Measurements from ENCODE around the gene MAP2K5.

The MAP2K5 gene

DNA sequence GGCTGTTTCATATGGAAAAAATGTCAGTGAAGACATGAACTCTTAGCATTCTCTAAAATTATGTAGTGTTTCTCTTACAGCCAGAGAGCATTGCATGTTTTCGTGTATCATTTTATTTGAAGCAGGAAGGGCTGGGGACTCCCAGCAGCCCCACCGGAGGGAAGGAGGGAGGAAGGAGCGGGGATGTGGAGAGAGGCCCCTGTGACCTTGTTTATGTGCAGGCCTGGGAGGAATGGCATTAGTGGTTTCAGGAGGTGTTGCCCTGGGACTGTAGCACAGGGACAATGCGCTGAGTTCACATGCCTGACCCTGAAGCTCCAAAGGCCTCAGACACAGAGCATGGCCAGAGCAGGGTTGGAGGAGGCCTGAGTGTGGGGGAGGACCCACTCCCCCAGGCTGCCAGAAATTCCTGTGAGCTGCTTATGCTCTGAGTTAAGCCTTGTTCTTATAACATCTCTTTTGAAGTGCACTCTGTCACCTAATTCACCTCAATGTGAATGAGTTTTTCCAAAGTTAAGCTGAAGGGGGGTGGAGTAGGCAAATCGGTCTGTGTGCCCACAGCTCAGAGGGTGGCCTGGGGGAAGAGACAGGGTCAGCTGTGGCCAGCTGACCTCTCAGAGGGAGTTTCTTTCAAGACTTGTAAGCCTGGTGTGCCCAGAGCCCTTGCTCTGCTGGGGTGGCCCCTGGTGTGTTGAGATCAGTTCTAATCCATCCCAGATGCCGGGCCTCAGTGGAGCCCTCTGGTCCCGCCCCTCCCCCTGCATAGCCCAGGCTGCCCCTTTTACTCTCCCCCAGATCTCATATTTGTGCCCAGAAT is 301.3 kb downstream of the MAP2K5 start:
- no peaks in the 10 kb centered on the region for H3K36me3 ChIP-seq (ENCODE audit: control insufficient read depth in 1 of 2, insufficient read depth in 2 of 2, low read length in 2 of 2)
- H3K27ac ChIP-seq (ENCODE audit: low read depth, low read length): no peak overlapping the region
- H3K4me1 ChIP-seq (ENCODE audit: control insufficient read depth in 1 of 2, insufficient read depth in 2 of 2, low read length in 2 of 2): peaks cover 13 to 14% of the 10 kb centered on the region in 2 donors

DNA sequence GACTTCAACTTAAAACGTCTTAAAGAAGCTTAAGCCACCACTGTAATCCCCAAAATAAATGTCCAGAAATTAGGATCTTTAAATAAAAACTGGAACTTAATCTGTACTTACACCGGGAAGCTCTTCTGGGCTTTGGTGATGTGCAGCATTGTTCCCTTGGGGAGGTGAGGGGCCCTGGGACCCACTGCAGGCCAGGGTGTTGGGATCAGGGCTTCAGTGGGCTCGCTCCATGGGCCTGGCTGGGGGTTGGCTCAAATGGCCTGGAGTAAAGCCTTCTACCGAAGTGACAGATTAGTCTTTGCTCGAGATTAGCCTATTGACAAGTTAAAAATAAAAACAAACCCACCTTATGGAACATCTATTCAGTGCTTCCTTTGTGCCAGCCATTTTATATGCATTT is 303.5 kb downstream of the MAP2K5 start:
- Histone ChIP-seq H3K27ac (ENCODE audit: low read depth, low read length) (no peak overlapping the region), H3K36me3 (ENCODE audit: control insufficient read depth in 1 of 2, insufficient read depth in 2 of 2, low read length in 2 of 2) (no peaks in the 10 kb centered on the region), H3K4me3 (ENCODE audit: low read depth in 1 of 2, low read length in 2 of 2) (no peak overlapping the region), H3K4me1 (ENCODE audit: control insufficient read depth in 1 of 2, insufficient read depth in 2 of 2, low read length in 2 of 2) (peaks cover 7% of the 10 kb centered on the region in 2 donors), H3K9ac (ENCODE audit: low read depth in 1 of 2, low read length in 2 of 2) (no peak overlapping the region), H3K9me3 (ENCODE audit: control insufficient read depth in 1 of 2, low read length in 2 of 2) (peaks cover 0 to 4% of the 10 kb centered on the region in 2 donors), H3K27me3 (ENCODE audit: control insufficient read depth in 1 of 2, insufficient read depth in 2 of 2, low read length in 2 of 2) (no peaks in the 10 kb centered on the region)

More for the DNA sequence above, 301.3 kb downstream of the MAP2K5 start:
- Histone ChIP-seq H3K27me3 (ENCODE audit: control insufficient read depth in 1 of 2, insufficient read depth in 2 of 2, low read length in 2 of 2) (no peaks in the 10 kb centered on the region), H3K9ac (ENCODE audit: low read depth in 1 of 2, low read length in 2 of 2) (no peak overlapping the region), H3K4me3 (ENCODE audit: low read depth in 1 of 2, low read length in 2 of 2) (no peak overlapping the region), H3K9me3 (ENCODE audit: control insufficient read depth in 1 of 2, low read length in 2 of 2) (no peaks in the 10 kb centered on the region)

DNA sequence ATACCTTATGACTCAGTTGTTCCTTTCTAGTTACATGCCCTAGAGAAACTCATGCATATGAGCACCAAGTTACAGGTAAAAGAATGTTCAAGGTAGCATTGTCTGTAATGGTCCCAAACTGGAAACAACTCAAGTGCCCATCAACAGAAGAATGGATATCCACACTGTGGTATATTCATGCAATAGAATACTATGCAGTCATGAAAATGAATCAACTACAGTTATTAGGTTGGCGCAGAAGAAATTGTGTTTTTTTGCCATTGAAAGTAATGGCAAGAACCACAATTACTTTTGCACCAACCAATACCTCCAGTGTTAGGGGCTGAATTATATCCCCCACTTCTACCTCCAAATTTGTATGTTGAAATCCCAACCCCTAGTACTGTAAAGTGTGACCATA is 307.0 kb downstream of the MAP2K5 start:
- Histone ChIP-seq H3K4me3 (ENCODE audit: low read depth in 1 of 2, low read length in 2 of 2) (no peak overlapping the region), H3K36me3 (ENCODE audit: control insufficient read depth in 1 of 2, insufficient read depth in 2 of 2, low read length in 2 of 2) (no peaks in the 10 kb centered on the region), H3K27ac (ENCODE audit: low read depth, low read length) (no peak overlapping the region), H3K9me3 (ENCODE audit: control insufficient read depth in 1 of 2, low read length in 2 of 2) (peaks cover 0 to 4% of the 10 kb centered on the region in 2 donors), H3K9ac (ENCODE audit: low read depth in 1 of 2, low read length in 2 of 2) (no peak overlapping the region), H3K4me1 (ENCODE audit: control insufficient read depth in 1 of 2, insufficient read depth in 2 of 2, low read length in 2 of 2) (peaks cover 3% of the 10 kb centered on the region in 2 donors), H3K27me3 (ENCODE audit: control insufficient read depth in 1 of 2, insufficient read depth in 2 of 2, low read length in 2 of 2) (no peaks in the 10 kb centered on the region)

- H3K9ac ChIP-seq (ENCODE audit: low read depth in 1 of 2, low read length in 2 of 2): no peak overlapping the region
- H3K4me1 ChIP-seq (ENCODE audit: control insufficient read depth in 1 of 2, insufficient read depth in 2 of 2, low read length in 2 of 2): peaks cover 3 to 4% of the 10 kb centered on the region in 2 donors
- H3K27me3 ChIP-seq (ENCODE audit: control insufficient read depth in 1 of 2, insufficient read depth in 2 of 2, low read length in 2 of 2): no peaks in the 10 kb centered on the region
- no peak overlapping the region for H3K4me3 ChIP-seq (ENCODE audit: low read depth in 1 of 2, low read length in 2 of 2)
- peaks cover 0 to 4% of the 10 kb centered on the region in 2 donors for H3K9me3 ChIP-seq (ENCODE audit: control insufficient read depth in 1 of 2, low read length in 2 of 2)
- H3K27ac ChIP-seq (ENCODE audit: low read depth, low read length): no peak overlapping the region
- no peaks in the 10 kb centered on the region for H3K36me3 ChIP-seq (ENCODE audit: control insufficient read depth in 1 of 2, insufficient read depth in 2 of 2, low read length in 2 of 2)
Observed at GRCh38 chr15:67850336-67850735, 307.8 kb downstream of the MAP2K5 start.

DNA sequence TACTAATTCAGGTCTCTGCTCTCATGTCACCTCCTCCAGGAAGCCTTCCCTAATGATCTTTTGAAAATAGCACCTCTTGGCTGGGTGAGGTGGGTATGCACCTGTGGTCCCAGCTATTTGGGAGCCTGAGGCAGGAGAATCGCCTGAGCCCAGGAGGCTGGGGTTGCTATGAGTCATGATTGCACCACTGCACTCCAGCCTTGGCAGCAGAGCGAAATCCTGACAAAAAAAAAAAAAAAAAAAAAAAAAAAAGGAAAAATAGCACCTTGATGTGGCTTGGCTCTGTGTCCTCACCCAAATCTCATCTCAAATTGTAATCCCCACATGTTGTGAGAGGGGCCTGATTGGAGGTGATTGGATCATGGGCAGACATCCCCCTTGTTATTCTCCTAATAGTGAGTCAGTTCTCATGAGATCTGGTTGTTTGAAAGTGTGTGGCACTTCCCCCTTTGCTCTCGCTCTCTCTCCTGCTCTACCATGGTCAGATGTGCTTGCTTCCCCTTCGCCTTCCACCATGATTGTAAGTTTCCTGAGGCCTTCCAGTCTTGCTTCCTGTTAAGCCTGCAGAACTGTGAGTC is 308.6 kb downstream of the MAP2K5 start:
- H3K27ac ChIP-seq (ENCODE audit: low read depth, low read length): no peak overlapping the region
- H3K36me3 ChIP-seq (ENCODE audit: control insufficient read depth in 1 of 2, insufficient read depth in 2 of 2, low read length in 2 of 2): no peaks in the 10 kb centered on the region
- H3K9ac ChIP-seq (ENCODE audit: low read depth in 1 of 2, low read length in 2 of 2): no peak overlapping the region

DNA sequence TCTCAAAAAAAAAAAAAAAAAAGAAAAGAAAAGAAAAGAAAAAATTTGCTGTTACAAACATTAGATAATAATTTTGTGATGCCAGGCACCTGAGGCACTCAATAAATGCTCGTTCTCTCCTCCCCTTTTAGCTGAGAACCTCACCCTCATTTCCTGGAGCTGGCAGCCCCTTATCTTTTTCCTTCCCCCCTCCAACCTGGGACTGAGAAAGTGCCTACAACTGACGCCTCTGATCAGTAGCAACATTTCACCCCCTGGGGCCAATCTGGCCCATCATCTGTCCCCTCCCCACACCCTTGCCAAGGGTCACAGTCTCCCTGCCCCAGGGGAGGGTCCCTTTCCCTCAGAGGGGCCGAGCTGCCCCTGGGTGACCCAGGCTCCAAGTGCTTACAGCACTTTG is 309.9 kb downstream of the MAP2K5 start:
- Histone ChIP-seq H3K27me3 (ENCODE audit: control insufficient read depth in 1 of 2, insufficient read depth in 2 of 2, low read length in 2 of 2) (no peaks in the 10 kb centered on the region), H3K9me3 (ENCODE audit: control insufficient read depth in 1 of 2, low read length in 2 of 2) (peaks cover 0 to 4% of the 10 kb centered on the region in 2 donors)

More for the DNA sequence above, 308.6 kb downstream of the MAP2K5 start:
- peaks cover 0 to 4% of the 10 kb centered on the region in 2 donors for H3K9me3 ChIP-seq (ENCODE audit: control insufficient read depth in 1 of 2, low read length in 2 of 2)
- H3K27me3 ChIP-seq (ENCODE audit: control insufficient read depth in 1 of 2, insufficient read depth in 2 of 2, low read length in 2 of 2): no peaks in the 10 kb centered on the region
- H3K4me1 ChIP-seq (ENCODE audit: control insufficient read depth in 1 of 2, insufficient read depth in 2 of 2, low read length in 2 of 2): peaks cover 3 to 4% of the 10 kb centered on the region in 2 donors
- no peak overlapping the region for H3K4me3 ChIP-seq (ENCODE audit: low read depth in 1 of 2, low read length in 2 of 2)

DNA sequence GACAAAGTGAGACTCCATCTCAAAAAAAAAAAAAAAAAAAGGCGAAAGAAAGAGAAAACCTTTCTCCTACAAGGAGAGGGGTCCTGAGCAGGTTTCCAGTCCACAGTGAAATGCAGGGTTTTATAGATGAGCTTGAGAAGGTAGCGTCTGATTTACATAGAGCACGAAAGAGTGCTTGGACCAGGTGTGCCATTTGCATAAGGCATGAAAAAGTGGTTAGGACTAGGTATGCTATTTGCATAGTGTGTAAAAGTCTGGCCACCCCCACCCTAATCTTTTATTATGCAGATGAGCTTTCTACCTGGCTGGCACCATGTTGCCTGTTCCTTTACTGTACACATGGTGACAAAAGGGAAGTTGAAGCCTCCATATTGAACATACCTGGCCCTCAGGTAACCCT is 311.0 kb downstream of the MAP2K5 start:
- H3K9me3 ChIP-seq (ENCODE audit: control insufficient read depth in 1 of 2, low read length in 2 of 2): peaks cover 0 to 4% of the 10 kb centered on the region in 2 donors
- no peak overlapping the region for H3K9ac ChIP-seq (ENCODE audit: low read depth in 1 of 2, low read length in 2 of 2)
- H3K27me3 ChIP-seq (ENCODE audit: control insufficient read depth in 1 of 2, insufficient read depth in 2 of 2, low read length in 2 of 2): no peaks in the 10 kb centered on the region
- H3K27ac ChIP-seq (ENCODE audit: low read depth, low read length): no peak overlapping the region
- H3K4me1 ChIP-seq (ENCODE audit: control insufficient read depth in 1 of 2, insufficient read depth in 2 of 2, low read length in 2 of 2): peaks cover 3 to 4% of the 10 kb centered on the region in 2 donors
- no peaks in the 10 kb centered on the region for H3K36me3 ChIP-seq (ENCODE audit: control insufficient read depth in 1 of 2, insufficient read depth in 2 of 2, low read length in 2 of 2)
- H3K4me3 ChIP-seq (ENCODE audit: low read depth in 1 of 2, low read length in 2 of 2): no peak overlapping the region

More for the DNA sequence above, 309.9 kb downstream of the MAP2K5 start:
- Histone ChIP-seq H3K9ac (ENCODE audit: low read depth in 1 of 2, low read length in 2 of 2) (no peak overlapping the region), H3K4me1 (ENCODE audit: control insufficient read depth in 1 of 2, insufficient read depth in 2 of 2, low read length in 2 of 2) (peaks cover 3 to 4% of the 10 kb centered on the region in 2 donors), H3K27ac (ENCODE audit: low read depth, low read length) (no peak overlapping the region), H3K4me3 (ENCODE audit: low read depth in 1 of 2, low read length in 2 of 2) (no peak overlapping the region), H3K36me3 (ENCODE audit: control insufficient read depth in 1 of 2, insufficient read depth in 2 of 2, low read length in 2 of 2) (no peaks in the 10 kb centered on the region)

DNA sequence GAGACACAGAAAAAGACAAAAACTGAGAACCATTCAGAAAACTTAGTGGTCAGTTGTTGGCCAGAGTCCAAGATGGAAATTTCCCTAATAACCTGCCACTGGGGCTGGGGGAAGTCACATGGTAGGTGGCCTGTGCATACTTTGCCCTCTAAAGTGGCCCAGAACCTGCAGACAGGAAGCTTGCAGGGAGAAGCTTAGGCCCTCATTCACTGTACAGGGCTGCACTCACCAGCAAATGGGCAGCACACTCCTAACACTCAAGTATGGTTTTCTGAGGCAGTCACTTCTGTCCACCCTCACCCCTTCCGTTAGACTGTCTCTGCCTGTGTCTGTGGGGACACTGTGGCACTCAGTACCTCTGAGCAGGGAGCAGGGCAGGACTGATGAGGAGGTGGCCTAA is 311.9 kb downstream of the MAP2K5 start:
- Histone ChIP-seq H3K9me3 (ENCODE audit: control insufficient read depth in 1 of 2, low read length in 2 of 2) (peaks cover 0 to 3% of the 10 kb centered on the region in 2 donors), H3K27me3 (ENCODE audit: control insufficient read depth in 1 of 2, insufficient read depth in 2 of 2, low read length in 2 of 2) (no peaks in the 10 kb centered on the region), H3K27ac (ENCODE audit: low read depth, low read length) (no peak overlapping the region), H3K4me1 (ENCODE audit: control insufficient read depth in 1 of 2, insufficient read depth in 2 of 2, low read length in 2 of 2) (peaks cover 3 to 4% of the 10 kb centered on the region in 2 donors), H3K36me3 (ENCODE audit: control insufficient read depth in 1 of 2, insufficient read depth in 2 of 2, low read length in 2 of 2) (no peaks in the 10 kb centered on the region), H3K9ac (ENCODE audit: low read depth in 1 of 2, low read length in 2 of 2) (no peak overlapping the region), H3K4me3 (ENCODE audit: low read depth in 1 of 2, low read length in 2 of 2) (no peak overlapping the region)

- Histone ChIP-seq H3K9ac (ENCODE audit: low read depth in 1 of 2, low read length in 2 of 2) (no peak overlapping the region), H3K27me3 (ENCODE audit: control insufficient read depth in 1 of 2, insufficient read depth in 2 of 2, low read length in 2 of 2) (no peaks in the 10 kb centered on the region), H3K9me3 (ENCODE audit: control insufficient read depth in 1 of 2, low read length in 2 of 2) (no peaks in the 10 kb centered on the region), H3K36me3 (ENCODE audit: control insufficient read depth in 1 of 2, insufficient read depth in 2 of 2, low read length in 2 of 2) (no peaks in the 10 kb centered on the region), H3K4me3 (ENCODE audit: low read depth in 1 of 2, low read length in 2 of 2) (no peak overlapping the region), H3K4me1 (ENCODE audit: control insufficient read depth in 1 of 2, insufficient read depth in 2 of 2, low read length in 2 of 2) (peaks cover 3 to 4% of the 10 kb centered on the region in 2 donors), H3K27ac (ENCODE audit: low read depth, low read length) (no peak overlapping the region)
Observed at GRCh38 chr15:67855842-67856241, 313.3 kb downstream of the MAP2K5 start.

Data from duodenal mucosa (tissue), 2 donors.